Right lobe of liver (tissue), 6 donors: Measurements from ENCODE around the gene TAF1A. TPM values are rescaled to one million over a fixed set of nuclear protein-coding genes. Genes with fewer than 3 reads are reported as not detected.
A peak's percentile ranks its signal among the peaks of the same experiment; 100 is the strongest.

Experiments used
- ATAC-seq, 4 donors: fragments of 200-7000 bp; cut with Tn5 transposase; one replicate each; pipeline ENCODE4 v1.9.1; 2020; ENCODE audit warnings: mild to moderate bottlenecking in 4 of 4, moderate library complexity in 4 of 4
- DNase-seq, 3 donors: peaks; one replicate each; pipeline ENCODE4 v3.0.0-alpha.2; 2020
- H3K27ac ChIP-seq, 3 donors: fragments of 200-600 bp; one replicate each; pipeline ENCODE4 v1.8.0; 2022
- H3K27me3 ChIP-seq, 2 donors: fragments of 200-600 bp; one replicate each; pipeline ENCODE4 v1.8.0; 2022
- H3K36me3 ChIP-seq, 4 donors: fragments of 200-600 bp; sonication (generic) in 1 of 4; one replicate each; pipeline versions ENCODE4 v1.5.1 to v1.8.0; 2017 to 2022; ENCODE audit warnings: control low read depth in 1 of 4
- H3K4me1 ChIP-seq, 4 donors: fragments of 200-600 bp; sonication (generic) in 1 of 4; one replicate each; pipeline versions ENCODE4 v1.5.1 to v1.8.0; 2017 to 2022; ENCODE audit warnings: control low read depth in 1 of 4
- H3K4me3 ChIP-seq, 3 donors: fragments of 200-600 bp; one replicate each; pipeline ENCODE4 v1.8.0; 2022
- H3K9me3 ChIP-seq, 4 donors: fragments of 200-600 bp; sonication (generic) in 1 of 4; one replicate each; pipeline versions ENCODE4 v1.5.1 to v1.8.0; 2017 to 2022; ENCODE audit warnings: control low read depth in 1 of 4
- POLR2A ChIP-seq: fragments of 450-650 bp; IDR thresholded peaks from one replicate; pipeline ENCODE4 v1.6.1; 2017; ENCODE audit warnings: antibody characterized with exemption, mild to moderate bottlenecking
- WGBS: methylation state at CpG from one replicate; pipeline ENCODE4 v1.1.6; 2018; ENCODE audit warnings: low coverage, low lambda C conversion rate; ENCODE audit not compliant: insufficient coverage; ENCODE audit errors: missing lambda C conversion rate; 5-methylcytosine and 5-hydroxymethylcytosine counted together
- intact Hi-C, 2 donors: fragments of 100-400 bp; cut with DNase I; formaldehyde crosslinking; loops; one replicate each; pipeline versions ENCODE4 v1.11.2 to v1.14.1; 2022
- total RNA-seq, 6 experiments: library from RNA; depleted of rRNA in 2 of 6; stranded (reverse); fragments of >200 nt in 2 of 6; fragmentation: NEBNext Ultra II Directional in 3 of 6; extraction: Animal tissue kit (Norgen Biotek cat#: 25700) in 3 of 6; gene quantifications; one replicate each; pipeline versions ENCODE4 v1.1.0 to v1.2.4, GENCODE V29; 2016 to 2023
- TF ChIP-seq, protein P1 (sequence below), 4 donors: fragments of 200-600 bp in 3 of 4; fragments of 450-650 bp in 1 of 4; IDR thresholded peaks; one replicate each; pipeline versions ENCODE4 v1.5.1 to v1.8.0; 2016 to 2022; ENCODE audit warnings: antibody characterized with exemption in 4 of 4, mild to moderate bottlenecking in 2 of 4
- donor health status: DM: no; HTN: yes; CAD: no.
- donor health status: DM: no; HTN: no; CAD: no.
- donor health status: DM: no; HTN: no; CAD: no.
- donor health status: DM: no; HTN: yes; CAD: no.
- donor health status: DM: no; HTN: yes; CAD: no.

The TAF1A gene
- total RNA-seq, 6 experiments from 2014 or later = 2.1 to 7.5 (median 2.5) TPM

DNA sequence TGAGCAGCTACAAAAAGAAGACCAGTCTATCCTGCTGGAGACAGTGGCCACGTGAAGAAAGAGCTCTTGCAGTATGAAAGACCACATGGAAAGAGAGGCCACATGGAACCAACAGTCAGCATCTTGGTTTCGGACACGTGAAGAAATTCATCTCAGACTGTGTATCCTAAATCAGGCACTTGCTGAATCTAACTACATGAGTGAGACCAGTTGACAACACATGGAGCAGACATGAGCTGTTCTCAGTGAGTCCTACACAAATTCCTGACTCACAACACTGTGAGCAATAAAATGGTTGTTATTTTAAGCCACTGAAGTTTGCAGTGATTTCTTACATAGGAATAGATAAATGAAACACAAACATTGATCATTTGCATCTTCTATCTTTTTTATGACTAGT lies 2.4 kb upstream of the TAF1A start:
- 71% methylated on average over 2 of the region's 3 CpGs for WGBS
- intact Hi-C loops = no loop called here
- no peak overlapping the region for H3K4me3 ChIP-seq
- TF ChIP-seq, protein P1, sequence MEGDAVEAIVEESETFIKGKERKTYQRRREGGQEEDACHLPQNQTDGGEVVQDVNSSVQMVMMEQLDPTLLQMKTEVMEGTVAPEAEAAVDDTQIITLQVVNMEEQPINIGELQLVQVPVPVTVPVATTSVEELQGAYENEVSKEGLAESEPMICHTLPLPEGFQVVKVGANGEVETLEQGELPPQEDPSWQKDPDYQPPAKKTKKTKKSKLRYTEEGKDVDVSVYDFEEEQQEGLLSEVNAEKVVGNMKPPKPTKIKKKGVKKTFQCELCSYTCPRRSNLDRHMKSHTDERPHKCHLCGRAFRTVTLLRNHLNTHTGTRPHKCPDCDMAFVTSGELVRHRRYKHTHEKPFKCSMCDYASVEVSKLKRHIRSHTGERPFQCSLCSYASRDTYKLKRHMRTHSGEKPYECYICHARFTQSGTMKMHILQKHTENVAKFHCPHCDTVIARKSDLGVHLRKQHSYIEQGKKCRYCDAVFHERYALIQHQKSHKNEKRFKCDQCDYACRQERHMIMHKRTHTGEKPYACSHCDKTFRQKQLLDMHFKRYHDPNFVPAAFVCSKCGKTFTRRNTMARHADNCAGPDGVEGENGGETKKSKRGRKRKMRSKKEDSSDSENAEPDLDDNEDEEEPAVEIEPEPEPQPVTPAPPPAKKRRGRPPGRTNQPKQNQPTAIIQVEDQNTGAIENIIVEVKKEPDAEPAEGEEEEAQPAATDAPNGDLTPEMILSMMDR (IDR thresholded peaks at IDR 0.05) = no peak
- TF ChIP-seq POLR2A = no peak
- DNase-seq = no peak
- no peak for ATAC-seq
- no peaks in the 10 kb centered on the region for H3K9me3 ChIP-seq
- peaks cover 0 to 12% (median 4%) of the 10 kb centered on the region in 4 donors for H3K4me1 ChIP-seq
- no peaks in the 10 kb centered on the region for H3K27me3 ChIP-seq
- H3K36me3 ChIP-seq = no peaks in the 10 kb centered on the region
- no peak overlapping the region for H3K27ac ChIP-seq

DNA sequence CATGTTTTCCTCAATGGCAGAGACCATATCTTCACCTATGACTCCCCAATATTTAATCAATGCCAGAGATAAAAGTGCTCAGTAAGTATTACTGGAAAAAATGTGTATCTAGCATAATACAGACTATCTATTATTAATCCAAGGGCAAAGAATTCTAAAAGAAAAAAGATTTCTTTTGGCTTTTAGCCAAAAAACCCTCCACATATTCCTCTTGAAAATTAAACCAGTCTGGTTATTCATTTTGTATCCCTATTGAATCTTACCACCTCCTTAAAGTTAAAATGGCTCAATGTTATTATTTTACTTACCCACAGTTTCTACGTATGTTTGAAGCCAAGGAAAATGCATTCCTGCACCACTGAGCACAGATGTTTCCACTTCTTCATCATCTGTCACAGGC lies 1.6 kb downstream of the TAF1A start:
- intact Hi-C loops = no loop called here
- Histone ChIP-seq H3K9me3 (no peaks in the 10 kb centered on the region), H3K27me3 (no peaks in the 10 kb centered on the region), H3K36me3 (peaks cover 0 to 5% (median 0%) of the 10 kb centered on the region in 4 donors), H3K4me3 (no peak overlapping the region), H3K4me1 (peaks cover 0 to 12% (median 4%) of the 10 kb centered on the region in 4 donors), H3K27ac (no peak overlapping the region)
- ATAC-seq = no peak
- DNase-seq = no peak
- 93% methylated on average over 1 of the region's 1 CpG for WGBS
- TF ChIP-seq, protein P1 (IDR thresholded peaks at IDR 0.05) = no peak
- no peak for TF ChIP-seq POLR2A

DNA sequence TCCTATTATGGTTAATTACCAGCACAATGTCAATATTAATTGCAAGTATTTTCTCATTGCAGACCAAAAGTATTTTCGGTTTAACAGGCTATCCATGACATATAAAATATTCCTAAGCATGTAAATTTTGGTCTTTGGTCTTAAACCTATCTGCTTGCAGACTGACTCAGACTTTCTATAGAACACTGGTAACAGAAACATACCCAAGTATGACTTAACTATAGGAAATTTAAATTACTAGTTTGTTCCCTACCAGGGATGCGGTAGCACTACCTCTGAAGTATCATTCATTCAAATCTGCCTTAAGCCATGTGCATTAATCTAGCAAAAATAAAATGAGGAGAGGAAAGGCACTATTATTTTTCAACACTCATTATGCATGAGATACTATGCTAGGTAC lies 2.9 kb downstream of the TAF1A start:
- no peak for ATAC-seq
- Histone ChIP-seq H3K36me3 (peaks cover 0 to 10% (median 0%) of the 10 kb centered on the region in 4 donors), H3K4me3 (no peak overlapping the region), H3K27me3 (no peaks in the 10 kb centered on the region), H3K4me1 (peaks cover 0 to 12% (median 4%) of the 10 kb centered on the region in 4 donors), H3K9me3 (no peaks in the 10 kb centered on the region), H3K27ac (no peak overlapping the region)
- intact Hi-C loops = no loop called here
- TF ChIP-seq, protein P1 (IDR thresholded peaks at IDR 0.05) = no peak
- no peak for TF ChIP-seq POLR2A
- no peak for DNase-seq
- 95% methylated on average over 2 of the region's 2 CpGs for WGBS

DNA sequence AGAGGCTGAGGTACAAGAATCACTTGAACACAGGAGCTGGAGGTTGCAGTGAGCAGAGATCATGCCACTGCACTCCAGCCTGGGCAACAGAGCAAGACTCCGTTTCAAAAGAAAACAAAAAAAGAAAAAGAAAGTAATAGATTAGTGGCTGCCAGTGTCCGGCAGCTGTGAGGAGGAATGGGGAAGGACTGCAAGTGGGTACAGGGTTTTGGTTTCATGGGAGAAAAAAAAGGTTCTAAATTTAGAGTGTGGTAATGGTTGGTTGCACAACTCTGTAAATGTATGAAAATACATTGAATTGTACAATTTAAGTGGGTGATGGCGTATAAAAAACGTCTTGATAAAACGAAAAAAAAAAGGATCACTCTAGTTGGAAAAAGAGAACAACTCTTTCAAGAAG lies 6.7 kb downstream of the TAF1A start:
- ATAC-seq (peak in 1 of 4 donors; percentile 17), DNase-seq (no peak)
- Histone ChIP-seq H3K36me3 (peaks cover 0 to 10% (median 0%) of the 10 kb centered on the region in 4 donors), H3K4me1 (no peaks in the 10 kb centered on the region), H3K4me3 (no peak overlapping the region), H3K27me3 (no peaks in the 10 kb centered on the region), H3K9me3 (no peaks in the 10 kb centered on the region), H3K27ac (no peak overlapping the region)
- TF ChIP-seq POLR2A = no peak
- TF ChIP-seq, protein P1 (IDR thresholded peaks at IDR 0.05) = no peak
- intact Hi-C loops = no loop called here
- WGBS = 53% methylated on average over 5 of the region's 5 CpGs
